NCI-H2227 (cell line): Measurements from ENCODE around the gene RPP30.

Experiments used
- DNase-seq: peaks from one replicate; lab custom pipeline; 2025; ENCODE audit not compliant: unreplicated experiment; lab: John Stamatoyannopoulos, UW

RPP30 gene

DNA sequence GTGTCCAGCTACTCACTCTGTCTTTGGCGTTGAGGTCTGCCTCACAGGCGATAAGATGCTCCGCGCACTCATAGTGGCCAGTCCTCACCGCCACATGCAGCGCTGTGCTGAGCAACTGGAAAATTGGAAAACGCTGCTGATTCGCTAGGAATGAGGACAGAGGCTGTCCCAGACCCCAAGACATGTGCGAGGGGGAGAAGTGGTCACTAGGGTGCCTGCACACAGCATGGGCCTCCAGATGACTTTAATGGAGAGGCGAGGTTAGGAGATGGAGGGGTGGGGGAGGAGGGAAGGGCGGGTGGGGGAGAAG lies 43.9 kb downstream of the RPP30 start:
- no peak for DNase-seq

- DNase-seq: no peak
These were observed 44.8 kb downstream of the RPP30 start for GRCh38 chr10:90916392-90917237.

GRCh38 chr10:90917238-90917967 lies 45.6 kb downstream of the RPP30 start:
- no peak for DNase-seq

GRCh38 chr10:90917968-90918318 lies 46.2 kb downstream of the RPP30 start:
- DNase-seq: no peak

- no peak for DNase-seq
These were observed 48.2 kb downstream of the RPP30 start for GRCh38 chr10:90919683-90920574.

DNA sequence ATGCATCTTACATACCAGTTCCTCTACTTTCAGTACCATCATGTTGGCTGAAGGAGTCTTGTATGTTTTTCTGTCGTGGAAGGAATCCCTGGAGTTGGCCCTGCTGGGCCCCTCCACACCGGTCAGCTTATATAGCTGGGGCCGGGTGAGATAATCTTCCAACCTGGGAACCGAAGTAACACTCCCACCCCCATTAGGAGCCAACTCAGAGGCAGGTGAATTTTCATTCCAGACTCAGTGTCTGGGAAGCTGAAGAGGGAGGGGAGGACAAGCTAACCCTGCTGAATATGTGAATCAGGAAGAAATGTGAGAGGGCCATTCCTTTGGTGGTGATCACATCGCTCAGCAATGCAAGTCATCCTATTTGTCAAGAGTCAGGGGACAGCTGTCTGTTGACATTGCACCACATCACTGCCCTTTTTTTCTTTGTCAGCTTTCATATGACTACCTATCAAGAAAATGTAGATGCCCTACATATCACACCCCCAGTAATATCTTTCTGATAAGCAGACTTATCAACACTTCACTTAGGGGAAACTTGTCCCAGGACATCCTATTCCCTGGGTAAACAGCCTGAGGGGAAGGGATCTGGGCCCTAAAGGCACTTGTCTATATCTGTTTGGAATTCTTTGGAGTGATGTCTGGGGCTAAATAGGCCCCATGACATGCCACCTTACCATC lies 49.4 kb downstream of the RPP30 start, which contains the start of gene ANKRD1:
Gene ANKRD1 (minus strand): TSS at position 102 of the 681 bp plus-strand sequence. CDS start 60 bp downstream, at position 42.
- DNase-seq: no peak

DNA sequence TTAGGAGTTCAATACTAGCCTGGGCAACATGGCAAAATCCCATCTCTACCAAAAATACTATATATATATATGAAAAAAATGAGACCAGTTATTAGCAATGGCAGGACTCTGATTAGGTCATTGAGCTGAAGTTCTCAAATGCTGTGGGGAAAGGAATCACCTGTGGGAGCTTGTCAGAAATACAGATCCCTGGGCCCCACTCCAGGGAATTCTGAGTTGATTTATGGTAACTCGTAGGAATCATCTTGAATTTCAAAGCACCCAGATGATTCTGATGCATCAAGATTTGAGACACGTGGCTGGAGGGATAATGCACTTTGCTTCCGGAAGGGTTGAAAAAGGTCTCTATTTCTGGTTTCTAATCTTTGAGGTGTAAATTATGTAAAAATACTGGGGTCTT lies 50.1 kb downstream of the RPP30 start:
- DNase-seq: no peak

DNA sequence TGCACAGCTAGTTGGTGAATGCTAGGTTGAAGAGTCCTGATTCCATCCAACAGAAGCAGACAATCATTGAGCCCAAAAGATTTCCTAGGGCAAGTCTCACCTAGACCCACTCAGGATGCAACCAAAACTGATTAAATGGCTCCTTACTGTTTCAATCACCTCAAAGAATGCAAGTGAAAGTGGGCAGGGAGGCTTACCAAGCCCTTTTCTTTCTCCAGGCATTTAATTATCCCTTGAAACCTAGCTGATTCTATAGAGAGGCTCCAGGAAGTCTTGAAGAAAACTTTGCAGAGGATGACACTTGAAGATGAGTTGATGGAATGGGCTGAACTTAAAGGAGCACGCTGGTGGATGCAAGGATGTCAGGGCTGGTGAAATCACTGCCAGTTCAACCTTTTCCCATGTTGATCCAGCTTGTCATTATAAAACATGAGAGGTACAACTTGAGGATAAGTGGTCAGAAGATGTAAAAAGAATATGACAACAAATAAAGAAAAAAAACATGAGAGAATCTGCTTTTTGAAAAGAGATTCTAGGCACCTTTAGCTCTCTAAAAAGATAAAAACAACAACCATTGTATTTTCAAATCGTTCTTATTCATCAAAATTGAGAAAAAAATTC lies 51.4 kb downstream of the RPP30 start:
- no peak for DNase-seq

DNA sequence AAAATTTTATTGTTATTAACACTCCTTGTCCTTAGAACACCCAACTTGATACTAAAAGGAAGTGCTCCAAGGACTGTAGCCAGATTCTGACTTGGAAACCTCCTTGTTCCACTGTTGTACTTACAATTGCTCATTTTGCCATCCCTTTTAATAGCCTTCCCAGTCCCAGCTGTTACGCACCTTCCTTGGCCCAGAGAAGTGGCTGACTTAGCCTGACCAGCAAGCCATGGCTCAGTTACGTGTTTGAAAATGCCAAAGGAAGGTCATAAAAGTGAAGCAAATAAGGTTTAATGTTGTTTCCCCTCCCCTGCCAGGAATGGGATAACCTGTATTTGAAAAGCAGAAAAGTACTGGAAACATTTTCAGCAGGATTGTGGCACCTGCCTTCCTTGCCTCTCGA lies 52.8 kb downstream of the RPP30 start:
- no peak for DNase-seq

GRCh38 chr10:90925079-90926029 lies 53.6 kb downstream of the RPP30 start:
- DNase-seq: no peak

GRCh38 chr10:90927293-90927692 lies 55.5 kb downstream of the RPP30 start:
- DNase-seq: no peak

DNA sequence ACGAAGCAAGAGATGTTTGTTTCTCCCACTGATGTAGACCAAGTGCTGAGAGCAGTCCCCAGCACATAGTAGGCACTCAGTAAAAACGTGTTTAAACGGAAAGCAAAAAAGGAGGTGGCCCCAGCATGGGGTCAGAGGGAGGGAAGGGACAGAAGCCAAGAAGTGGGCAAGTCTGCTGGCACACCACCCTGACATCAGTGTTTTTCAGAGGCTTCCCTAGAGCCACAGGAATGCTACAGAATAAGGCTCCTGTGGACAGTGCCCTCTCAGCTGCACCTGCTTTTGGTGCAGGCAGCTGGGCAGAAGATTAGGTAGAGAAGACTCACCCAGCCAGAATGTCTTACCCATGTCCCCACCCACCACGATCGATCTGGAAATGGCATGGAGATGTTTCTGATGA lies 57.4 kb downstream of the RPP30 start:
- no peak for DNase-seq

DNA sequence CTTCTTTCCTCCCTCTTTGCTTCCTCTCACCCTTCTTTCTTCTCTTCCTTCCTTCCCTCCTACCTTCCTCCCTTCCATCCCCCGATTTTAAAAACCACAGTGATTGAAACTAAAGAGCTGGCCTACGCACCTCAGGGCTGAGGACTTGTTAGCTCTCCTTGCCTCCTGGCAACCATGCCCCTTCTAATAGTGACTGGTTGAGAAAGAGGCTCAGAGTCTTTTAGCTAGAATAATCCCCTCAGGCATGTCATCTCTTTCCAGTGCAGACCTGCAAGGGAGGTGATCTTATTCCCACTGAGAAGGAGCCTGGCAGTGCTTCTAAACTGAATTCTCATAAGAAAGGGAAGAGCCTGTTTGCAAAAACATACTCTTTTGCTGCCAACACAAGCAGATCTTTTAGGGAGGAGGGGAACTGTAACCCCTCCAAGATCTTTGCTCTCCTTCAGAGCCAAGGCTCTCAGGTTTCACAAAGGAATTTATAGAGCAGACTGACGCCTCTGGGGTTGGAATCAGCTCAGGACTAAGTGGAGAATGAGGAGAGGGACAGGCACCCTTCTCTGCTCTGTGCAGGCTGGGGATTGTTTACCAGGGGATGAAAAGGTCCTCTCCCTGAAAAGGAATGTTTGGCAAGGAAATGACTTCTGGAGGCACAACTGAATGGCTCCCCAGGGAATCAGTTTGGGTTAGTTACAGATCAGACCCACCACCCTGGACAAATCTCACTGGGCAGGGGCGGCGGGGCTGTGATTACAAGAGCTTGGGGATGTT lies 58.5 kb downstream of the RPP30 start:
- DNase-seq: no peak

DNA sequence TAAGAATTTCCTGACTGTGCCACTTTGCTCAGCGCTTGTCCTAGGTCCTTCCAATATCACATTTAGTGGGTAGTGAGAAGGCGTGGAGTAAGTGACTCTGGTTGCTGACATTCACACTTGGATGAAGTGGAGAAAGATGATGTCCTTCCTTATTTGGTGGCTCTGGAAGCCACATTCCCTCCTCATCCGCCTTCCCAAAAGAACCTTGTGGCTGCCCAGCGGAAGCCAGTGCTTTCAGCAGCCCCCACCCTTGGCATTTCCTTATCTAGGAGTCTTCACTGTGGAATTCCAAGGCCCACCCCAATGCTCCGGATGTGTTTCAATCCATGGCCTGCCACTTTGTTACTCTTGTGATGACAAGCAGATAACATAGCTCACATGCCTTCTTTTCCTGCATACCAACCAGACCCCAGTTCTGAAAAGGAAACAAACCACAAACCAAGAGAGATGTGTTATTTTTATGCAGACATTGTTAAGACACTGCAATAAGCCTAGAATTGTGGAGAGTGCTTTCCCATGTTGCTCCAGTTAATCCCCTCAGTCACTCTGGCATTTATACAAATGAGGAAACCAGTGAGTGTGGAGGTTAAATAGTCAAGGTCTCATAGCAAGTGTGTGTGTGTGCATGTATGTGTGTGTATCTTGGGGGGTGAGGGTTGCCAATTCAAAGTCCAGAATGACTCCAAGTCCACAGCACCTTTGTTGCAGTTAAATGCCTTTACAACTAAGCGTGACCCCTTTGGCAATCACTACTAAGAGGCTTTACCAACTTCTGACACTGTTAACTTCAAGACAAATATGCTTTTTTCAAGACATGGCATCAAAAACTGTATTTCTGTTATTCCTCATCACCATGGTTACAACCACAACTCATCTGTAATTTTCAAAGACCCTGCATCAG lies 59.4 kb downstream of the RPP30 start:
- DNase-seq: no peak

DNA sequence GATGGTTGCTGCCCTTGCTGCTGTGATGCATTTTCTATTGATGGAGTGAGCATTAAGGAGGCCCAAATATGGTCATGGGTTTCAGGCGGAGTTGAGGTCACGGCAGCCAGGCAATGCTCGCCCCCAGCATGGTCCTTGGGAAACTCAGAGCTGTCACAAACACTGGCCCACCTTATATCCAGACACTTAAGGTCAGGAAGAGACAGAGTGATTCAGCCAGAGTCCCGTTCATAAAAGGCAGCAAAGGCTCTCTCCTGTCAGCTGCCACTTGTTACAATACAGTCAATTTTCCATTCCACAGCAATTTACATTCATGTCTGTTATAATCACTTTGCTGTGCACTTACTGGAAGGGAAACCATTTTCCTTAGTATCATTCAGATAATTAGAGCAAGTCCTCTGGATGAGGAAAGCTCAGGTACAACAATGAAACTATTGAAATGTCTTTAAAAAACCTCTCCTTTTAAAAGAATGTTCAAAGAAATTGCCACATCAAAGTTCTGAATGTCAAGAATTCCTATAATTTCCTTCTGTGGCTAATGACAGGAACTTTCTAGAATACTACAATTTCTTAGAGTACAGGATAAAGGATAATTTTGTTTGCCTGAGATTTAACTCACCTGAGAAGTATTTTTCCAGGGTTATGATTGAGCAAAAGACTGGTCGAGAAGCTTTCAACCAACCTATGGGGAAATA lies 64.0 kb downstream of the RPP30 start:
- DNase-seq: no peak

DNA sequence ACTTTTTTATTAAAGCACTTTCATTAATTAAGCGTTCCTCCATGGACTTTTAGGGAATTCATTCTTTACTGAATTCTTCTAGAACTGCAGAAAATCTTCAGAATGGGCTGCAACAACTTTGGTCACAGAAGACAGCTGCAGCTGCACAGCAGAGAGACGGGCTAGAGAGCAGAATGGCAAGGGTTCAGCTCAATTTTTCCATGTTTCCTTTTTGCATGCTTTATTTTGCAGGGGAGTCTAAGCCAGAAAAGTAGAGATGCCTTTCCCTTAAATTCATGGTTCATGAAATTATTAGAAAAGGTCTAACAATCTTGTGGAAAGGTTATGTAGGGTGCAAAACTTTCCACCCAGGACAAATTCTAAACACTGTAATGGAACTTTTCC lies 64.5 kb downstream of the RPP30 start:
- no peak for DNase-seq

DNA sequence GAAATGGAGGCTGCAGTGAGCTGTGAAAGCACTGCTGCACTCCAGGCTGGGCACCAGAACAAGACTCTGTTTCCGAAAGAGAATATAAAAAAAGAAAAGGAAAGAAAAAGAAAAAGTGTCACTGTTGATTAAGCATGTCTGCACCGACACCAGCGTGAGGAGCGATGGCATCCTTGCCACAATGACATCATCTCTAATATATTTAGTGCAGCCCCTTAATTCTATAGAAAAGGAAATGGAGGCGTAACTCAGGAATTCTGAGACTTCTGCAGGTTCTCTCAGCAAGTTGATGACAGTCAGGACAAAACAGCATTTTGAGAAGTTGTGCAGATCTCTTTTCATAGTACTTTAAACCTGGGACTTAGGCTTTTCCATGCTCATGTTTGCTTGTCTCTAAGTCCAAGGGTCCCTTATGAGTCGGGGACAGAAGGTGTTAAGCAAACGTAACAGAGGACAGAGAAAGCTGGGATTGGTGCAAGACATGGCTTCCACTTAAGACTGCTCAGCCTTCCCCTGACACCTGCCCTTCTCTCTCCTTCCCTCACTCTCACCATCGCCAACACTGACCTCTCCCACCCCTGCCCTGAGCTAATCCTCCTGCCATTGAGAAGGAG lies 66.0 kb downstream of the RPP30 start:
- DNase-seq: no peak
